Measurements from ENCODE around the gene SPATA16. TPM values are rescaled to one million over a fixed set of nuclear protein-coding genes. Genes with fewer than 3 reads are reported as not detected.

The SPATA16 gene
- total RNA-seq, 1 donor = not detected

GRCh38 chr3:172918568-172919296 is 222.3 kb downstream of the SPATA16 start:
- TF ChIP-seq CTCF (IDR thresholded peaks at IDR 0.05; ENCODE audit: insufficient read depth, low read length) = no peak
- no peak for DNase-seq (ENCODE audit: low read depth)
- no peak overlapping the region for H3K4me3 ChIP-seq (ENCODE audit: low read depth, low read length)

- DNase-seq (ENCODE audit: low read depth) = peak; percentile 75
- no peak overlapping the region for H3K4me3 ChIP-seq (ENCODE audit: low read depth, low read length)
- no peak for TF ChIP-seq CTCF (IDR thresholded peaks at IDR 0.05; ENCODE audit: insufficient read depth, low read length)
These were observed 222.9 kb downstream of the SPATA16 start for GRCh38 chr3:172918165-172918564.

GRCh38 chr3:172915911-172916514 is 225.0 kb downstream of the SPATA16 start:
- no peak overlapping the region for H3K4me3 ChIP-seq (ENCODE audit: low read depth, low read length)
- no peak for DNase-seq (ENCODE audit: low read depth)
- no peak for TF ChIP-seq CTCF (IDR thresholded peaks at IDR 0.05; ENCODE audit: insufficient read depth, low read length)

GRCh38 chr3:172914854-172915253 is 226.2 kb downstream of the SPATA16 start:
- no peak for TF ChIP-seq CTCF (IDR thresholded peaks at IDR 0.05; ENCODE audit: insufficient read depth, low read length)
- no peak overlapping the region for H3K4me3 ChIP-seq (ENCODE audit: low read depth, low read length)
- DNase-seq (ENCODE audit: low read depth) = no peak

- no peak overlapping the region for H3K4me3 ChIP-seq (ENCODE audit: low read depth, low read length)
- DNase-seq (ENCODE audit: low read depth) = no peak
- no peak for TF ChIP-seq CTCF (IDR thresholded peaks at IDR 0.05; ENCODE audit: insufficient read depth, low read length)
These were observed 227.0 kb downstream of the SPATA16 start for GRCh38 chr3:172913911-172914655.

GRCh38 chr3:172911142-172911541 is 229.9 kb downstream of the SPATA16 start:
- TF ChIP-seq CTCF (IDR thresholded peaks at IDR 0.05; ENCODE audit: insufficient read depth, low read length) = no peak
- H3K4me3 ChIP-seq (ENCODE audit: low read depth, low read length) = no peak overlapping the region
- DNase-seq (ENCODE audit: low read depth) = no peak

Measured in fibroblast of the aortic adventitia (primary cell).